EH (cell line): ENCODE data around the gene MYO1H.

Experiments
- DNase-seq: peaks from one replicate; pipeline ENCODE4 v3.0.0-alpha.2; 2015; ENCODE audit warnings: low read depth

Gene MYO1H

GRCh38 chr12:109448272-109448671, 100.6 kb downstream of the MYO1H start:
- no peak for DNase-seq

- no peak for DNase-seq
Observed at GRCh38 chr12:109448707-109449390, 101.1 kb downstream of the MYO1H start.

DNA sequence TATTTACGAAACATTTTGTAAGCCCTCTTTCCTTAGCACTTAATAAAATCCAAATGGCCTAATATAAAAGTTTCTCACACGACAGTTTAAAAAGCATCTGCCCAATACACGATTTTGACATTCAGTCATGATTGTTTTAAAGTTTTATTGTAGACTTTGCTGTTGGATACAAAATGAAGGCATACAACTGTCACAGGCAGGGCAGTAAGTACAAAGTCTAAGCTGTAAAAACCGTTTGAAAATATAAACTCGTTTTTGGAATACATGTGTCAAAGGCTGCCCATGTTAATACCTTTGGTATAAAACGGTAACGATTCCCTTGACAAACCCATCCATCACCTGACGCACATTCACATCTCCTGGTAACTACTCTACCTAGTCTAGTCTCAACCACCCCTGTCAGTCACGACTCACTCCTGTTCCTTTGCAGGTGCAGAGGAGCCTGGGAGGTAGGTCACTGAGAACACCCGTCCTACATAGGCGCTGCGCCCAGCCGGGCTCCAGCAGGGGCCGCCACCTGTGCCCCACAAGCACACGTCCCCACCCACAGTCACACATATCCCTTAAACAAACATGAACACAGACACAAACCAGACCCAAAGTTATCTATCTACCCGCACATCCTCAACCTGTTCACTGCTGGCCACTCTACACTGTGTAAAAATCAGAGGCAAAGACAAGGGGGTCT, 102.3 kb downstream of the MYO1H start:
- DNase-seq, result no peak

DNA sequence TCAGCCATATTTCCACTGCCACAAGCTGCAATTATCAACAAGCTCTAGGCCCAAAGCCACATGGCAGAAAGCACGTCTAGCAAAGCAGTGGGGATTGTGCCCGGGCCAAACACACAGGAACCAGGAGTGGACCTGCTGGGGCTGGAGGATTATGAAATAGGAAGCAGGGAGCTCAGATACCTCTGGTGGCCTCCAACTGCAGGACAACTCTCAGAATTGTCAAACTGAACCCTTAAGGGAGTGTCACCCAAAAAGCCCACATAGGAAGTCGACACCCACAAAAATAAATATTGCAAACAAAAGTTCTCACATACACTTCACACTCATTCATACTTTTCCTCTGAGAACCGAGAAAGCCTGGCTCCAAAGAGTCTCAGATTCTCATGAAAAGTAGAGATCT, 103.3 kb downstream of the MYO1H start:
- no peak for DNase-seq

DNA sequence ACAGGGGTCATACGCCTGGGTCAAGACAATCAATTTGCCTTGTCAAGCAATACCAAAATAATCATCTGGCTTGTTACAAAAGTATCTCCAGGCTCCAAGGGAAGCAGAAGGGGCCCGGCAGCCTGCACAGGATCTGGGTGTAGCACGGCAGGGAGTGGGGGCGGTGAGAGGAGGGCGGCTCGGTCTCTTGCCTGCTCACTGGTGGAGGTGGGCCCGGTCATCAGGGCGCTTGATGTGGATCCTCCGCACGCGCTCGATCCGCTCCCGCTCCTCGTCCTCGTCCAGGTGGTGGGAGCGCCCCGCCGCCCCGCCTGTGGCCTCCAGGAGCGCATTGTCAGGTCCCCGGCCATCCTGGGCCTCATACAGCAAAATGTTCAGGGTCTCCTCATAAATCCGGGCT, 103.7 kb downstream of the MYO1H start:
- no peak for DNase-seq

DNA sequence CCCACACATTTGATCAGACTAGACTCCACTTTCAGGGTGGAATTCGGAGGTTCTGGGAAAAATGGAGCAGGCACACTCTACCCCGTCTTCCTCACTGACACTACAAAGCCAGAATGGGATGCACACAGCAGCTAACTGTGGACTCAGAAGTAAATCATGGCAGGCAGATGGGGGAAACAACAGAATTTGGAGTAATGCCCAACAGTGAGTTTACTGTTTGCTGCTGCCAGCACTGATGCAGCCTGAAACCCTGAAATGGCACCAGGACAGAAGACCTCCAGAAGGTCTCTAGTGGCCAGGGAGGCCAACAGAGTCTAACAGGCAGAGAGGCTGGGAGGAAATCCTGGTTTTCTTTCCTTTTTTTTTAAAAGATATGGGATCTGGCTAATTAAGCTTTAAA, 104.8 kb downstream of the MYO1H start:
- DNase-seq, result no peak

DNA sequence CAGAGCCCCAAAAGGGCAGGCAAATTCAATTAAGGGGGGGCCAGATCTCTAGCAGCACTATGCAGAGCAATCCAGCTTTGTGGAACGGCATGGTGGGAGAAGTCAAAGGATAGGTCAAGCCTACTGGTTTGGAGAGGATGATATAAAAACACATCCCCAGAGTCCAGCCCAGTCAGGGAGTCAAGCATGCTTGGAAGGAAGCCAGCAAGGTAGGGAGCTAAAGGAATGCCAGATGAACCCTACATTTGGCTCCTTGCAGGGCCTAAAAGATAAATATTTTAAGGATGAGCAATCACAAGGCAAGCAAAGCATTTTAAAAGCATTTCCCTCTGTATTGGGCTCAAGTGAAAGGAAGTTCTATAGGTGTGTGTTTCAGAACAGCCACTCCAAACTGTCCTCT, 108.0 kb downstream of the MYO1H start:
- peak; percentile 39 for DNase-seq

DNA sequence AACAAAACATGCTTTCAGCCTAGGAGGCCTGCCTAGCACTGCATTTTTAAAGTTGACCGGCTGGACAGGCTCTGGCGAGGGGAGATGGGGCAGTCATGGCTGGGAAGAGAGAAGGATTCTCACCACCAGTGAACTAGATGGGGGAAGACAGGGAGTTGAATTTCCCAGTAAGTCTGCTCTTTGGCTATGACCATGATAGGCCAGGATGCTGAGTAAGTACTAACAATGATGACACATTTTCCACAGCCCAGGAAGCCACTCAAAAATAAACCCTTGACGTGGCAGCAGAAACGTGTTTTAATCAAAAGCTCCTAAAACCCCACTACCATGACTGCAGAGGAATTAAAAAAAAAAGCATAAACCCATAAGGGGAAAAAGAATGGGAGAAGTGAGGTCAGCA, 110.4 kb downstream of the MYO1H start:
- peak; percentile 83 for DNase-seq

DNA sequence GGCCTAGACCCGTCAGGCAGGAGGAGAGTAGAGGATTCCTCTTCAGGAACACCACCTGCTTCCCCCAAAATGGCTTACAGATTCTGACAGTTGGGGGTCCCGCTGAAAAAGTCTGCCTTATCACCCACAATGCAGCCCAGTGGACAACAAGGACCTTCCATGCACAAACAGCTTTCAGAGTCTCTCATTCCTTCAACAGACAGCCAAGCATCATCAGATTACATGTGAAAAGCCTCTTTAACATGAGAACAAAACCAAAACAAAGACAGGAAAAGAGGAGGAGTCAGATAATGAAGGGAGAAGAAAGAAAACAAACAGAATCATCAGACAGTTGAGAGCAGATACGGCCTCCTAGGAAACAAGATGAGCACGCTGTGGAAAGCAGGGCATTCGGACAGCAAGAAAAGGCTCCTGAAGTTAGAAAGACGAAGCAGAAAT, 111.1 kb downstream of the MYO1H start:
- peak; percentile 82 for DNase-seq

- no peak for DNase-seq
Observed at GRCh38 chr12:109459247-109459646, 111.5 kb downstream of the MYO1H start.

- DNase-seq, result no peak
Observed at GRCh38 chr12:109460538-109460937, 112.8 kb downstream of the MYO1H start.

- peak; percentile 86 for DNase-seq
Observed at GRCh38 chr12:109461049-109461845, 113.5 kb downstream of the MYO1H start.

DNA sequence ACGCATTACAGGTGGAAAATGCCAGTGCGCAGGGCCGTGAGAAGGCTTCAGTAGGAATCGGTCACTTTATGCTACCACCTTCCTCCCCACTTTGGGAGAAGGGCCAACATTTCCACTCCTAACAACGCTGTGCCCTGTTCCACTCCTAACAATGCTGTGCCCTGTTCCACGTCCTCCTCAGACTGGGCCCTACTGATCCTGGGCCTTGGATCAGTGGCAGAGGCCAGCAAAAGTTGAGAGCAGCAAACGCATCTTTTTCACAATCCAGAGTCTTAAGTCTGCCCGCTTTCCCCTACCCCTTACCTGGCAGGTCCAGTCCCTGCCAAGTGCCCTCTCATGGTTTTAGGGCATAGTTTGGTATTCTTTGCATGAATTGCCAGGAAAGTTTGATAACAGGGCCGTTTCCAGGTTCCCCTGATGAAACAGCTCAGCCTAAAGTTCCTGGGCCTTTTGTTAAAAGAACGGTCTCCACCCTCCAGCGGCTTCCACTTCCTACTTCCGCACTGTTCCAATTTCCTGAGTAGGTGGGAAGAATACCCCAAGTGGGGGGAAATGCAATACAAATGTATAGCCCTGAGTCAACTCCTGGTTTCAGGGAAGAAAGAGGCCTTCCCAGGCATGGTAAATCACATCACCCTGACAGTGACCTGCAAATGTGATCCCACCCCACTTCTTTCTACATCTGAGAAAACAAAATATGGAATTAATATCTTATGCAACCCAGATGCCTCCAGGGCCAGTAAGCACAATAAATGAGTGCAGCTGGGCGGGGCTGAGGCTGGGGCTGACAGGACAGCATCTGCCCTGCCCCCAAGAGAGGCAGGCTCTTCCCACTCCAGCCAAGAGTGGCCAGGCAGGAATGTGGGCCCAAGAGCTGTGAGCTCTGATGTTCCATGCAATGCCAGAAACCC, 114.4 kb downstream of the MYO1H start:
- DNase-seq, result peak; percentile 100

DNA sequence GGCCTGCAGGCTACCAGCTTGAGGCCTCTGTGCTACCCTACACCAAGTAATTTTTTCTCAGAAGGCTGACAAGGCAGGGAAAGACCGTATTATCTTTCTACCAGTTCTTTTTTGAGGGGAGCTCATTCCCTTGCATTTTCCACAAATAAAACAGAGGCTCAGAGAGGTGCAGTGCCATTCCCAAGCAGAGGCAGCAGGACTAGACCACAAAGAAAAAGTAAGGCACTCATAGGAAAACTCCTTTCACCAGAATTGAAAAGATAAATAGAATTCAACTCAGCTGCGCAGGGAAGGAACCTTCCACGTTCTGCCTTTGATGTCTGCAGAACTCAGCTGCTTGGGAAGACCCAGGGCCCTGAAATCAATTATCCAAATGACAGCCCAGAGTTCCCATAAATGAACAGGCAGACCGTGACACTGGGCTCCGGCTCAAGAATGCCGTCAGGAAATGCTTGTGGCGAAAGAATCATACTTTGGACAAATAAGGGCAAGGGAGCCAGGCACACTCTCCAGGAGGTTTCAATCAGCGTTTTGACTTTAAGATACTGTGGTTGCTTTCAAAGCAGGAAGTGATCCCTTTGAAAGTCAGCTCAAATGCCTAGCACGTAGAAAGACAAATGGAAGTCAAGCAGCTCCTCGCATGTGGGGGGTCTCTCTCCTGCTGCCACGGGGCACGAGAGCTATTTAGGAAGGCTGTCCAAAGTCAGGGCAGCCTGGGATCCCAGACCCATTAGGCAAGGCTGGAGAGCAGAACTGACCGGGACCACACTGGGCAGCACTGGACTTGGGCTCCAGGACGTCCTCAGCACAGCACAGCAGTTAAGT, 115.4 kb downstream of the MYO1H start:
- DNase-seq, result peak; percentile 100

- no peak for DNase-seq
Observed at GRCh38 chr12:109463756-109464155, 116.1 kb downstream of the MYO1H start.

DNA sequence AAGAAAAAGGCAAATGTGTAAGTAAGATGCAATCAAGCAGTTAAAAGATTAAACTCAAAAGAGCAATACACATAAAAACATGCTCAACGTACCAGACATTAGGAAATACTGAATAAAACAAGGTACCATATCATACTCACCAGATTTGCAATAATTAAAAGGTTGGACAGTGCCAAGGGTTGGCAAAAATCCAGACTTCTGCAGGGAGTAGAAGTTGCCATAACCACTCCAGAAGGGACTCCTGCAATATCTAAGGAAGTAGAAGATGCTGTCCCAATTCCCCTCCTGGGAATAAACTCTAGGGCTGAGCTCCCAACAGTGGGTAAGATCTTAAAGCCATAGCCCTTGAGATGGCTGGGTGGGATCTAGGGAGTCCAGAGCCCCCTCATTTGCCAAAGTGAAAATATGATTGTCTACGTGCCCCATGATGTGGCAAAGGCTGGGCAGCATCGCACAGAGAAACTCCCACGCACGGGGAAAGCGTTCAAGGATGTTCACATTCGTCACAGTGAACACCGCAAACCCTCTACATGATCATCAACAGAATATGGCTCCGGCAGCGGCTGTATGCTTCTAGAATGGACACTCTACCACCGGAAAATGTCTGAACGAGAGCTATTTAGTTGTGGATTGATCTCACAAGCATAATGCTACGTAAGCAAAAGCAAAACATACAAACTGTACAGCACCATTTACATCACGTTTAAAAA, 117.1 kb downstream of the MYO1H start:
- DNase-seq, result peak; percentile 47

DNA sequence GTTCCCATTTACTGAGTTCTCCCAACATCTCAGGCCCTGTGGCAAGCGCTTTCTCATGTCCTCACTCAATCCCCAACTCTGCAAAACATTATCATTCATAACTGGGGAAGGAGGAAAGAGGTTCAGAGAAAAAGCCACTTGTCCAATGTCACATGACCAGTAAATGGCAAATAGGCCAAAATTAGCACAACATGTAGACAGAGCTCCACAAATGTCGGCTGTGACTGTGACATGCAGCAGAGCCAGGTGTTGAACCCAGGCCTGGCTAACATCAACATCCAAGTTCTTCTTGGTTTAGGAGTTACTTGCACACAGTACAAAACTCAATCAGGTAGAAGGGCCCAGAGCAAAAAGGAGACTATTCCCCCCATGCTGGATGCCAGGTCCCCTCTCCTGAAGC, 118.6 kb downstream of the MYO1H start:
- no peak for DNase-seq

DNA sequence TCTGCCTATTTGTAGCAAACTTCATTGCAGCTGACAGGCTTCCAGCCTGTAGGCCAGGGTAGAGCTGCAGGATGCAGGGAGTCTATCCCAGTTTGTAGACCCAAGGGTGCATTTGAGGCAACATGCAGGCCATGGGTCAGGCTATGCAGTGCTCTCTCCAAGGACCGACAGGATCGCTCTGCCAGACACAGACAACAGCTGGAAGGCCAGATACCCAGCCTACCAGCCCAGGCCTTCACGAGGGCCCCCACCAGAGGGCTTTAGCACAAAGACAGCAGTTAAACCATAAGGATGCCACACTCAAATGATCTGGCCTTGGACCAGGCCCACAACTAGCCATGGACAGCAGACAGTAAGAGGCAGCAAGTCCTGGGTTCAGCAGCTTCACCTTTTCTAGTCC, 119.1 kb downstream of the MYO1H start:
- DNase-seq, result no peak

GRCh38 chr12:109467978-109468676, 120.4 kb downstream of the MYO1H start:
- peak; percentile 51 for DNase-seq

DNA sequence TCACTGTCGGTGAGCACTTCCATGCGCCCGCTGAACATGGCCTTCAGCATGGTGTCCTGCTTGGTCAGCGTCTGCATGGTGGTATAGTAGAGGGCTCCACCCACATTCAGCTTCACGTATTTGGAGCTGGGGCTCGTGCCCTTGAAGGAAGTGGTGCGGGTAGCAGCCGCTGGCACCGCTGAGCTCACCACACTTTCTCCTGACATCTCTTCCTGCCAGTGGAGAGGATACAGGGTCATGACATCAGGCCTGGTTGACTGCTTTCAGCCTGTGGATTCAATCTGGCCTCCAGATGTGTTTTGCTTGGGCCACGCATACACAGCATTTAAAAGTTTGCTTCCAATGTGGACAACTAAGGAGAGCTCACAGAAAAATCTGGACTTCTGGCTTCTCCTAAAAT, 121.8 kb downstream of the MYO1H start:
- DNase-seq, result peak; percentile 56
